Endothelial cell of umbilical vein (primary cell): Measurements from ENCODE around the gene TLE3. TPM values are rescaled to one million over a fixed set of nuclear protein-coding genes. Genes with fewer than 3 reads are reported as not detected.

Source experiments
- BruUV-seq: library from RNA; stranded (reverse); fragments of 400-500 nt; replicated peaks from 2 replicates; lab custom pipeline; 2021; lab: Mats Ljungman, UMichigan
- CTCF ChIA-PET: fragments of 300-600, 350-600 bp; sonication (Branson Sonifier 250); formaldehyde crosslinking; loops from one replicate; lab custom pipeline; 2021; ENCODE audit warnings: antibody characterized with exemption, inconsistent platforms; lab: Charles Lee
- POLR2A ChIA-PET: fragments of 300-600, 350-600 bp; sonication (Branson Sonifier 250); formaldehyde crosslinking; loops from one replicate; lab custom pipeline; 2021; ENCODE audit warnings: antibody characterized with exemption, inconsistent platforms; lab: Charles Lee
- DNase-seq: peaks from one replicate; pipeline ENCODE4 v3.0.0-alpha.2; 2011; ENCODE audit warnings: low read depth, low spot score
- FAIRE-seq: peaks from 2 replicates; lab custom pipeline; 2011; peaks lifted over from hg19 to GRCh38; lab: Jason Lieb, UNC
- H2AFZ ChIP-seq: 2 replicates; pipeline ENCODE4 v1.6.0; 2012; ENCODE audit warnings: low read depth, low read length, control low read depth, inconsistent platforms
- H3K27ac ChIP-seq: 2 replicates; pipeline ENCODE4 v1.5.1; 2011; ENCODE audit warnings: low read depth, mild to moderate bottlenecking, control low read depth, low read length, moderate library complexity; ENCODE audit not compliant: insufficient read depth
- H3K27me3 ChIP-seq, 2 experiments: 2 replicates each; pipeline versions ENCODE4 v1.6.0 to v1.6.1; 2011; ENCODE audit warnings: low read length in 2 of 2, mixed read lengths in 1 of 2; ENCODE audit not compliant: control insufficient read depth in 2 of 2, insufficient read depth in 2 of 2
- H3K36me3 ChIP-seq, 2 experiments: 2 replicates in 1 of 2; 3 replicates in 1 of 2; pipeline ENCODE4 v1.5.1; 2011; ENCODE audit warnings: low read length in 2 of 2, mild to moderate bottlenecking in 1 of 2, moderate library complexity in 1 of 2; ENCODE audit not compliant: control insufficient read depth in 2 of 2, insufficient read depth in 2 of 2; ENCODE audit errors: extremely low read depth in 1 of 2
- H3K4me1 ChIP-seq: 3 replicates; pipeline ENCODE4 v1.5.1; 2011; ENCODE audit warnings: mild to moderate bottlenecking, low read length; ENCODE audit not compliant: control insufficient read depth, insufficient read depth; ENCODE audit errors: extremely low read depth
- H3K4me2 ChIP-seq: 2 replicates; pipeline ENCODE4 v1.6.1; 2011; ENCODE audit warnings: low read length, control low read depth, mixed read lengths; ENCODE audit not compliant: insufficient read depth
- H3K4me3 ChIP-seq, 3 experiments: fragments of 200-600 bp in 1 of 3; sonication (generic), shearing (Covaris generic) in 1 of 3; replicated peaks in 1 of 3; 2 replicates each; pipeline ENCODE4 v1.5.1; 2011 to 2016; ENCODE audit warnings: control low read depth in 3 of 3, low read length in 3 of 3, mild to moderate bottlenecking in 2 of 3, inconsistent platforms in 1 of 3, low read depth in 1 of 3, moderate library complexity in 1 of 3; ENCODE audit not compliant: insufficient read depth in 1 of 3
- H3K79me2 ChIP-seq: 2 replicates; pipeline ENCODE4 v1.6.0; 2012; ENCODE audit warnings: low read length, inconsistent platforms; ENCODE audit not compliant: control insufficient read depth, insufficient read depth
- H3K9ac ChIP-seq: replicated peaks from 2 replicates; pipeline ENCODE3; 2011; ENCODE audit warnings: low read length, control low read depth; ENCODE audit not compliant: insufficient read depth; ENCODE audit errors: extremely low read depth
- H3K9me1 ChIP-seq: replicated peaks from 3 replicates; pipeline ENCODE4 v1.6.0; 2011; ENCODE audit warnings: mild to moderate bottlenecking, low read length; ENCODE audit not compliant: control insufficient read depth, insufficient read depth; ENCODE audit errors: extremely low read depth
- H3K9me3 ChIP-seq: replicated peaks from 2 replicates; pipeline ENCODE4 v1.5.1; 2012; ENCODE audit warnings: low read length, inconsistent platforms; ENCODE audit not compliant: control insufficient read depth, insufficient read depth
- H4K20me1 ChIP-seq: replicated peaks from 2 replicates; pipeline ENCODE3; 2011; ENCODE audit warnings: mild to moderate bottlenecking, low read length; ENCODE audit not compliant: control insufficient read depth, insufficient read depth; ENCODE audit errors: extremely low read depth
- CTCF ChIP-seq, 2 donors: IDR thresholded peaks; 1 replicate in 1 of 2; 2 replicates in 1 of 2; pipeline ENCODE4 v1.5.1; 2011; ENCODE audit warnings: low read length in 2 of 2, mild to moderate bottlenecking in 2 of 2, moderate library complexity in 2 of 2, control low read depth in 1 of 2, inconsistent platforms in 1 of 2, low read depth in 1 of 2; ENCODE audit not compliant: insufficient read depth in 1 of 2; ENCODE audit errors: extremely low read depth in 1 of 2
- EZH2 ChIP-seq: IDR thresholded peaks from 2 replicates; pipeline ENCODE4 v1.6.1; 2012; ENCODE audit warnings: borderline replicate concordance, low read depth, mild to moderate bottlenecking, moderate library complexity, low read length, inconsistent platforms; ENCODE audit not compliant: severe bottlenecking
- FOS ChIP-seq: IDR thresholded peaks from 2 replicates; pipeline ENCODE4 v1.6.1; 2011; ENCODE audit warnings: mild to moderate bottlenecking, low read length, moderate library complexity, borderline replicate concordance; ENCODE audit not compliant: insufficient read depth
- GATA2 ChIP-seq: IDR thresholded peaks from 2 replicates; pipeline ENCODE4 v1.7.0; 2011; ENCODE audit warnings: low read depth, mild to moderate bottlenecking, moderate library complexity, mixed read lengths, low read length; ENCODE audit not compliant: insufficient read length, insufficient read depth
- JUN ChIP-seq: IDR thresholded peaks from 2 replicates; pipeline ENCODE4 v1.6.1; 2011; ENCODE audit warnings: borderline replicate concordance, low read depth; ENCODE audit not compliant: insufficient read length, insufficient read depth
- MAX ChIP-seq: IDR thresholded peaks from 2 replicates; pipeline ENCODE4 v1.6.1; 2011; ENCODE audit not compliant: insufficient read depth, insufficient read length
- MYC ChIP-seq: IDR thresholded peaks from one replicate; pipeline ENCODE4 v1.6.1; 2011; ENCODE audit warnings: mild to moderate bottlenecking, low read depth, low read length
- POLR2A ChIP-seq: IDR thresholded peaks from 2 replicates; pipeline ENCODE4 v1.6.1; 2012; ENCODE audit warnings: low read depth, mild to moderate bottlenecking, control low read depth, low read length
- POLR2AphosphoS5 ChIP-seq: IDR thresholded peaks from 2 replicates; pipeline ENCODE4 v1.6.1; 2012; ENCODE audit warnings: low read depth, mild to moderate bottlenecking, control low read depth, low read length, moderate library complexity; ENCODE audit not compliant: insufficient read depth
- dilution Hi-C: fragments of 300-500 bp; cut with MboI; formaldehyde crosslinking; loops from one replicate; pipeline ENCODE4 v1.15.0; 2019; ENCODE audit warnings: low sequenced_read_pairs; ENCODE audit not compliant: extremely low pct_ligation_motif_present
- intact Hi-C: fragments of 100-400 bp; cut with micrococcal nuclease; formaldehyde crosslinking; loops from one replicate; pipeline ENCODE4 v1.10.0; 2022
- polyA plus RNA-seq, 4 experiments: library from polyadenylated mRNA; depleted of rRNA in 3 of 4; stranded (reverse) in 3 of 4; unstranded in 1 of 4; fragments of >200 nt; gene quantifications; 2 replicates each; pipeline versions ENCODE4 v1.2.1 to v1.2.3, GENCODE V29; 2011 to 2012; ENCODE audit warnings: missing spikeins in 1 of 4
- total RNA-seq: library from RNA; stranded (reverse); gene quantifications from 2 replicates; pipeline ENCODE4 v1.2.3, GENCODE V29; 2021

Gene TLE3
- total and polyA plus RNA-seq, 2 donors (not counting 3 experiments of a cell fraction or from before 2014, with no cell fraction given): 40.5 to 56.9 TPM

- Histone ChIP-seq H3K4me2 (no peak overlapping the region), H3K27me3 (no peaks in the 10 kb centered on the region), H3K9ac (no peak overlapping the region), H3K9me3 (no peaks in the 10 kb centered on the region), H3K27ac (no peak overlapping the region), H4K20me1 (no peaks in the 10 kb centered on the region), H3K79me2 (peaks cover 6% of the 10 kb centered on the region), H3K36me3 (peaks cover 14 to 63% of the 10 kb centered on the region in 2 experiments), H2AFZ (no peak overlapping the region), H3K4me1 (peaks cover 6% of the 10 kb centered on the region), H3K4me3 (no peak overlapping the region), H3K9me1 (no peaks in the 10 kb centered on the region)
- ChIA-PET CTCF (no interaction called here), POLR2A (interaction anchor here (0.8 kb wide), 1 partner anchor 9 kb away, joined by 9 read pairs; no protein-coding TSS in a partner anchor)
- dilution Hi-C loops (no loop called here), intact Hi-C loops (no loop called here)
- no peak for TF ChIP-seq FOS
- no peak for TF ChIP-seq MAX
- no peak for TF ChIP-seq CTCF (IDR thresholded peaks at IDR 0.05; ENCODE audit: extremely low read depth in 1 of 2, insufficient read depth in 1 of 2, low read depth in 1 of 2, low read length in 2 of 2)
- no peak for TF ChIP-seq GATA2
- TF ChIP-seq MYC: no peak
- no peak for TF ChIP-seq JUN
- TF ChIP-seq EZH2: no peak
- TF ChIP-seq POLR2A: no peak
- no peak for TF ChIP-seq POLR2AphosphoS5
- no peak for DNase-seq
- no peak for FAIRE-seq
- no TSS peak for BruUV-seq
Measured at GRCh38 chr15:70066447-70066846, 31.3 kb downstream of the TLE3 start.
